PFSK-1 (cell line): ENCODE results near the gene CFD.

Experiments
- POLR2AphosphoS5 ChIP-seq: IDR thresholded peaks from 2 replicates; pipeline ENCODE4 v1.6.1; 2012; ENCODE audit warnings: low read depth, mild to moderate bottlenecking, control low read depth, low read length, moderate library complexity
- TAF1 ChIP-seq: IDR thresholded peaks from 2 replicates; pipeline ENCODE4 v1.6.1; 2012; ENCODE audit warnings: low read length, control low read depth, borderline replicate concordance; ENCODE audit not compliant: insufficient read depth

DNA sequence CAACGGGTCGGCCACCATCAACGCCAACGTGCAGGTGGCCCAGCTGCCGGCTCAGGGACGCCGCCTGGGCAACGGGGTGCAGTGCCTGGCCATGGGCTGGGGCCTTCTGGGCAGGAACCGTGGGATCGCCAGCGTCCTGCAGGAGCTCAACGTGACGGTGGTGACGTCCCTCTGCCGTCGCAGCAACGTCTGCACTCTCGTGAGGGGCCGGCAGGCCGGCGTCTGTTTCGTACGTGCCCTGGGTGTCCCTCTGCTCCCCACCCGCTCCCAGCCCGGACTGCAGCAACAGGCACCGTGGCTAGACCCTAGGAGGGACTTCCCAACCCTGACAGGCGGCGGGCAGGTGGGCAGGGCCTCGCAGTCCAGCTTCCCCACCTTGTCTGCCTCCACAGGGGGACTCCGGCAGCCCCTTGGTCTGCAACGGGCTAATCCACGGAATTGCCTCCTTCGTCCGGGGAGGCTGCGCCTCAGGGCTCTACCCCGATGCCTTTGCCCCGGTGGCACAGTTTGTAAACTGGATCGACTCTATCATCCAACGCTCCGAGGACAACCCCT, 3.8 kb upstream of the CFD start:
- TF ChIP-seq TAF1 (no peak), POLR2AphosphoS5 (no peak)
